Upper lobe of left lung (tissue), 6 donors: ENCODE data around the gene LAS1L. TPM values are rescaled to one million over a fixed set of nuclear protein-coding genes. Genes with fewer than 3 reads are reported as not detected.
"Not testable (repeated sequence)": the region's sequence is repeated elsewhere in the genome, so short reads cannot be mapped to it uniquely, and the experiment has no call there.

Source experiments
- ATAC-seq, 2 donors: fragments of 200-7000 bp; cut with Tn5 transposase; one replicate each; pipeline ENCODE4 v1.9.1; 2022; ENCODE audit warnings: mild to moderate bottlenecking in 2 of 2, moderate library complexity in 2 of 2; ENCODE audit not compliant: low FRiP score in 2 of 2
- DNase-seq, 2 donors: peaks; one replicate each; pipeline ENCODE4 v3.0.0-alpha.2; 2019 to 2020
- H3K27ac ChIP-seq, 4 donors: fragments of 200-600 bp; sonication (generic); one replicate each; pipeline ENCODE4 v1.5.1; 2016 to 2019
- H3K27me3 ChIP-seq, 4 donors: fragments of 200-600 bp; sonication (generic); one replicate each; pipeline ENCODE4 v1.5.1; 2017 to 2019
- H3K36me3 ChIP-seq, 4 donors: fragments of 200-600 bp; sonication (generic); one replicate each; pipeline ENCODE4 v1.5.1; 2016 to 2019
- H3K4me1 ChIP-seq, 4 donors: fragments of 200-600 bp; sonication (generic); one replicate each; pipeline ENCODE4 v1.5.1; 2018 to 2019
- H3K4me3 ChIP-seq, 4 donors: fragments of 200-600 bp; sonication (generic); one replicate each; pipeline ENCODE4 v1.5.1; 2017 to 2019; ENCODE audit warnings: mild to moderate bottlenecking in 2 of 4, moderate library complexity in 1 of 4
- H3K9me3 ChIP-seq, 4 donors: fragments of 200-600 bp; sonication (generic); one replicate each; pipeline ENCODE4 v1.5.1; 2018 to 2019
- CTCF ChIP-seq, 6 experiments: fragments of 450-650 bp in 4 of 6; fragments of 200-600 bp in 2 of 6; sonication (generic) in 2 of 6; IDR thresholded peaks; one replicate each; pipeline ENCODE4 v1.5.1; 2016 to 2019; ENCODE audit warnings: antibody characterized with exemption in 6 of 6
- EP300 ChIP-seq, 4 donors: sonication (generic); formaldehyde crosslinking; IDR thresholded peaks; one replicate each; pipeline ENCODE4 v1.5.1; 2017; ENCODE audit warnings: antibody characterized with exemption in 4 of 4, control low read depth in 2 of 4
- POLR2A ChIP-seq, 4 donors: fragments of 450-650 bp; IDR thresholded peaks; one replicate each; pipeline ENCODE4 v1.5.1; 2016 to 2017; ENCODE audit warnings: antibody characterized with exemption in 4 of 4, mild to moderate bottlenecking in 2 of 4
- POLR2AphosphoS5 ChIP-seq, 2 donors: sonication (generic); formaldehyde crosslinking; IDR thresholded peaks; one replicate each; pipeline ENCODE4 v1.5.1; 2017; ENCODE audit warnings: antibody characterized with exemption in 2 of 2
- WGBS, 2 donors: methylation state at CpG; one replicate each; pipeline ENCODE4 v1.1.5; 2017 to 2018; 5-methylcytosine and 5-hydroxymethylcytosine counted together
- total RNA-seq, 6 donors: library from RNA; depleted of rRNA in 4 of 6; stranded (reverse); fragments of >200 nt in 4 of 6; gene quantifications; one replicate each; pipeline versions ENCODE4 v1.1.0 to v1.2.1, GENCODE V29; 2016 to 2021
- donor health status: DM: no; HTN: no; CAD: no; lungs with moderate emphysema.
- donor health status: DM: no; HTN: yes; CAD: no; lungs with severe emphysema.

The LAS1L gene
- total RNA-seq, 6 donors from 2014 or later: 16.9 to 36.7 (median 25.7) TPM

GRCh38 chrX:65575022-65575421 lies 40.4 kb upstream of the LAS1L start:
- TF ChIP-seq CTCF (IDR thresholded peaks at IDR 0.05) (no peak), EP300 (IDR thresholded peaks at IDR 0.05) (no peak), POLR2A (IDR thresholded peaks at IDR 0.05) (no peak), POLR2AphosphoS5 (IDR thresholded peaks at IDR 0.05) (no peak)
- H3K9me3 ChIP-seq: no peaks in the 10 kb centered on the region
- no peaks in the 10 kb centered on the region for H3K27me3 ChIP-seq
- no peak for ATAC-seq
- no peak for DNase-seq
- H3K27ac ChIP-seq: no peak overlapping the region
- H3K4me3 ChIP-seq: no peak overlapping the region
- no peaks in the 10 kb centered on the region for H3K36me3 ChIP-seq
- H3K4me1 ChIP-seq: no peaks in the 10 kb centered on the region
- WGBS, 2 donors: 51 to 57% methylated on average over 3 of the region's 3 CpGs

- TF ChIP-seq EP300 (IDR thresholded peaks at IDR 0.05) (no peak), POLR2A (IDR thresholded peaks at IDR 0.05) (no peak), POLR2AphosphoS5 (IDR thresholded peaks at IDR 0.05) (no peak), CTCF (IDR thresholded peaks at IDR 0.05) (no peak)
- Histone ChIP-seq H3K27me3 (no peaks in the 10 kb centered on the region), H3K9me3 (no peaks in the 10 kb centered on the region), H3K4me1 (no peaks in the 10 kb centered on the region), H3K4me3 (no peak overlapping the region), H3K36me3 (no peaks in the 10 kb centered on the region), H3K27ac (no peak overlapping the region)
- DNase-seq (no peak), ATAC-seq (no peak)
- WGBS, 2 donors: 59% methylated on average over 2 of the region's 2 CpGs; no CpG with 5 or more reads in 1 of the 2 donors
Measured at GRCh38 chrX:65574356-65574755, 39.8 kb upstream of the LAS1L start.

- no peak for DNase-seq
- 82 to 90% methylated on average over 4 of the region's 4 CpGs for WGBS, 2 donors
- TF ChIP-seq CTCF (IDR thresholded peaks at IDR 0.05): no peak
- TF ChIP-seq POLR2AphosphoS5 (IDR thresholded peaks at IDR 0.05): no peak
- TF ChIP-seq POLR2A (IDR thresholded peaks at IDR 0.05): no peak
- no peak for TF ChIP-seq EP300 (IDR thresholded peaks at IDR 0.05)
- Histone ChIP-seq H3K9me3 (no peaks in the 10 kb centered on the region), H3K27me3 (no peaks in the 10 kb centered on the region), H3K27ac (no peak overlapping the region), H3K36me3 (no peaks in the 10 kb centered on the region), H3K4me1 (no peaks in the 10 kb centered on the region), H3K4me3 (no peak overlapping the region)
- no peak for ATAC-seq
Measured at GRCh38 chrX:65572971-65573370, 38.4 kb upstream of the LAS1L start.

GRCh38 chrX:65562850-65563249 lies 28.3 kb upstream of the LAS1L start:
- not testable (repeated sequence) for DNase-seq

GRCh38 chrX:65551489-65552339 lies 17.1 kb upstream of the LAS1L start:
- Histone ChIP-seq H3K9me3 (no peaks in the 10 kb centered on the region), H3K4me3 (no peak overlapping the region), H3K4me1 (no peaks in the 10 kb centered on the region), H3K27me3 (no peaks in the 10 kb centered on the region), H3K36me3 (no peaks in the 10 kb centered on the region), H3K27ac (no peak overlapping the region)
- DNase-seq (peak in 1 of 2 donors; percentile 51), ATAC-seq (peak in 1 of 2 donors; percentile 11)
- 92% methylated on average over 44 of the region's 62 CpGs; no CpG with 5 or more reads in 1 of the 2 donors for WGBS, 2 donors
- TF ChIP-seq EP300 (IDR thresholded peaks at IDR 0.05) (no peak), POLR2A (IDR thresholded peaks at IDR 0.05) (no peak), POLR2AphosphoS5 (IDR thresholded peaks at IDR 0.05) (no peak), CTCF (IDR thresholded peaks at IDR 0.05) (no peak)

More at GRCh38 chrX:65562850-65563249, 28.3 kb upstream of the LAS1L start:
- not testable (repeated sequence) for H3K4me3 ChIP-seq, ATAC-seq, H3K27me3 ChIP-seq, H3K9me3 ChIP-seq, H3K4me1 ChIP-seq, H3K27ac ChIP-seq, H3K36me3 ChIP-seq
- 82 to 89% methylated on average over 1 of the region's 1 CpG for WGBS, 2 donors
